Esophagus squamous epithelium (tissue), 5 donors: Measurements from ENCODE around the gene TTC4. TPM values are rescaled to one million over a fixed set of nuclear protein-coding genes. Genes with fewer than 3 reads are reported as not detected.

Experiments used
- DNase-seq: peaks from one replicate; lab custom pipeline; 2025; lab: John Stamatoyannopoulos, UW
- H3K27ac ChIP-seq, 4 donors: fragments of 200-600 bp; sonication (generic); one replicate each; pipeline ENCODE4 v1.5.1; 2016 to 2019; ENCODE audit warnings: mild to moderate bottlenecking in 1 of 4
- H3K27me3 ChIP-seq, 4 donors: fragments of 200-600 bp; sonication (generic); 1 replicate in 3 of 4; 2 replicates in 1 of 4; pipeline versions ENCODE4 v1.5.1 to v1.6.0; 2017 to 2021; ENCODE audit warnings: antibody characterized with exemption in 1 of 4
- H3K36me3 ChIP-seq, 3 donors: fragments of 200-600 bp; sonication (generic); one replicate each; pipeline ENCODE4 v1.5.1; 2016 to 2019
- H3K4me1 ChIP-seq, 3 donors: fragments of 200-600 bp; sonication (generic); one replicate each; pipeline ENCODE4 v1.5.1; 2017 to 2019
- H3K4me3 ChIP-seq, 4 donors: fragments of 200-600 bp; sonication (generic); 1 replicate in 3 of 4; 2 replicates in 1 of 4; pipeline ENCODE4 v1.5.1; 2016 to 2019; ENCODE audit warnings: mild to moderate bottlenecking in 2 of 4, moderate library complexity in 1 of 4
- H3K9me3 ChIP-seq, 3 donors: fragments of 200-600 bp; sonication (generic); one replicate each; pipeline ENCODE4 v1.5.1; 2016 to 2019
- CTCF ChIP-seq, 6 experiments: fragments of 450-650 bp in 4 of 6; fragments of 200-600 bp in 2 of 6; sonication (generic) in 2 of 6; IDR thresholded peaks; one replicate each; pipeline ENCODE4 v1.5.1; 2016 to 2019; ENCODE audit warnings: antibody characterized with exemption in 6 of 6, mild to moderate bottlenecking in 4 of 6, moderate library complexity in 4 of 6
- POLR2A ChIP-seq, 4 donors: fragments of 450-650 bp; IDR thresholded peaks; one replicate each; pipeline ENCODE4 v1.6.1; 2017; ENCODE audit warnings: antibody characterized with exemption in 4 of 4, mild to moderate bottlenecking in 4 of 4, moderate library complexity in 3 of 4
- WGBS, 2 donors: methylation state at CpG; one replicate each; pipeline ENCODE4 v1.1.5; 2018; 5-methylcytosine and 5-hydroxymethylcytosine counted together
- intact Hi-C: fragments of 100-400 bp; cut with DNase I; formaldehyde crosslinking; loops from one replicate; pipeline ENCODE4 v1.15.0; 2022
- total RNA-seq, 4 donors: library from RNA; depleted of rRNA; stranded (reverse); fragments of >200 nt; gene quantifications; one replicate each; pipeline ENCODE4 v1.1.0, GENCODE V29; 2016
- donor health status: DM: yes; HTN: yes; CAD: no.

Gene TTC4
- total RNA-seq, 4 donors from 2014 or later = 18.0 to 25.2 (median 21.9) TPM

GRCh38 chr1:54743416-54744226, 28.0 kb downstream of the TTC4 start:
- Histone ChIP-seq H3K4me3 (no peak overlapping the region), H3K9me3 (no peaks in the 10 kb centered on the region), H3K4me1 (no peaks in the 10 kb centered on the region), H3K36me3 (peaks cover 8 to 67% (median 34%) of the 10 kb centered on the region in 3 donors), H3K27me3 (no peaks in the 10 kb centered on the region), H3K27ac (no peak overlapping the region)
- no peak for DNase-seq
- WGBS, 2 donors = 85 to 100% methylated on average over 1 to 9 of the region's 12 CpGs
- TF ChIP-seq POLR2A (IDR thresholded peaks at IDR 0.05) (no peak), CTCF (IDR thresholded peaks at IDR 0.05) (no peak)
- intact Hi-C loops = no loop called here

DNA sequence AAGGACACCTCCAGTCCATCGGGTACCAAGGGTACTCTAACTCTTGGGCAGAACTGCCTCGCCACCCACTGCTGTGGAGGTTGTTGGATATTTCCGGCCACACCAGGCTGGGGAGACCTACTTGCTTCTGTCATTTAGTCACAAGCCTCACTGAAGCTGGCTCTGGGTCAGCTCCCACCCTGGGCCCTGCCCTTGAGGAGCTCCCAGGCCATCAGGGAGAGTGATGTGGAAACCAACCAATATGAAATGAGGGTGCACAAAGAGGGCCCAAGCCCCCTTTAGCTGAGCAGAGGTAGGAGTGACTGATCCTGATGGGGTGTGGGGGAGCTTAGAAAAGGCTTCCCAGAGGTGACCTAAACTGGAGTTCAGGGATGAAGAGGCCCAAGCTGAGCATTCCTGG, 29.0 kb downstream of the TTC4 start:
- Histone ChIP-seq H3K27me3 (no peaks in the 10 kb centered on the region), H3K27ac (no peak overlapping the region), H3K4me1 (no peaks in the 10 kb centered on the region), H3K4me3 (no peak overlapping the region), H3K36me3 (peaks cover 8 to 56% (median 25%) of the 10 kb centered on the region in 3 donors), H3K9me3 (no peaks in the 10 kb centered on the region)
- no peak for DNase-seq
- 100% methylated on average over 1 of the region's 3 CpGs; no CpG with 5 or more reads in 1 of the 2 donors for WGBS, 2 donors
- TF ChIP-seq POLR2A (IDR thresholded peaks at IDR 0.05) (no peak), CTCF (IDR thresholded peaks at IDR 0.05) (no peak)
- intact Hi-C loops = no loop called here

DNA sequence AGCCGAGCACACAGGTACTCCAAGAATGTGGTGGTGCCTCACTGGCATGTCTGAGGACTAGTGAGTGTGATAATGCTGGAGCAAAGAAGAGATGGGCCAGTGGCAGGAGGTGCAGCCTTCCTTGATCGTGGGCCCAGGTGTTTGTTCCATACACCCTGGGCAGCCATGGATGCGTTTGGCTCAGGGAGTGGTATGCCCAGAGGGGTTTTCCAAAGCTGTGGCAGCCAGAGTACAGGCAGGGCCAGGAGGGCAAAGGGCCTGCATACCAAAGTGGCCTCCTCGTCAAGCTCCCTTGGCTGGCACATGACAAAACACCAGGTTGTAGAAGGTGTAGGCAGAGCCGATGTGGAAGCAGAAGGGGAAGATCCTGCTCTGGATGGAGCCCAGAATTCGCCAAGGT, 29.6 kb downstream of the TTC4 start:
- Histone ChIP-seq H3K4me1 (no peaks in the 10 kb centered on the region), H3K9me3 (no peaks in the 10 kb centered on the region), H3K27me3 (no peaks in the 10 kb centered on the region), H3K36me3 (peaks cover 4 to 50% (median 21%) of the 10 kb centered on the region in 3 donors), H3K27ac (no peak overlapping the region), H3K4me3 (no peak overlapping the region)
- WGBS, 2 donors = 53 to 86% methylated on average over 4 to 5 of the region's 6 CpGs
- no peak for DNase-seq
- intact Hi-C loops = no loop called here
- TF ChIP-seq POLR2A (IDR thresholded peaks at IDR 0.05) (no peak), CTCF (IDR thresholded peaks at IDR 0.05) (no peak)

GRCh38 chr1:54745864-54746263, 30.2 kb downstream of the TTC4 start:
- TF ChIP-seq CTCF (IDR thresholded peaks at IDR 0.05) = no peak
- TF ChIP-seq POLR2A (IDR thresholded peaks at IDR 0.05) = no peak
- WGBS, 2 donors = 81 to 94% methylated on average over 3 to 4 of the region's 4 CpGs
- DNase-seq = no peak
- intact Hi-C loops = no loop called here
- Histone ChIP-seq H3K9me3 (no peaks in the 10 kb centered on the region), H3K27me3 (no peaks in the 10 kb centered on the region), H3K4me1 (no peaks in the 10 kb centered on the region), H3K4me3 (no peak overlapping the region), H3K27ac (no peak overlapping the region), H3K36me3 (peaks cover 0 to 44% (median 15%) of the 10 kb centered on the region in 3 donors)

- Histone ChIP-seq H3K36me3 (peaks cover 0 to 20% (median 7%) of the 10 kb centered on the region in 3 donors), H3K4me1 (no peaks in the 10 kb centered on the region), H3K27me3 (no peaks in the 10 kb centered on the region), H3K4me3 (no peak overlapping the region), H3K9me3 (no peaks in the 10 kb centered on the region), H3K27ac (no peak overlapping the region)
- TF ChIP-seq POLR2A (IDR thresholded peaks at IDR 0.05) (no peak), CTCF (IDR thresholded peaks at IDR 0.05) (no peak)
- intact Hi-C loops = no loop called here
- WGBS, 2 donors = 84% methylated on average over 6 of the region's 14 CpGs; no CpG with 5 or more reads in 1 of the 2 donors
- DNase-seq = no peak
Measured at GRCh38 chr1:54748094-54748835, 32.6 kb downstream of the TTC4 start.
